Mucosa of descending colon (tissue), 3 donors: ENCODE data around the gene BCL2L15. TPM values are rescaled to one million over a fixed set of nuclear protein-coding genes. Genes with fewer than 3 reads are reported as not detected.

ENCODE experiments used
- ATAC-seq: fragments of 200-7000 bp; cut with Tn5 transposase; one replicate; pipeline ENCODE4 v1.9.1; 2020; ENCODE audit warnings: mild to moderate bottlenecking, moderate library complexity
- DNase-seq, 3 donors: peaks; one replicate each; pipeline ENCODE4 v3.0.0-alpha.2; 2020
- H3K36me3 ChIP-seq: fragments of 200-600 bp; one replicate; pipeline ENCODE4 v1.8.0; 2021; ENCODE audit warnings: low read depth, mild to moderate bottlenecking
- H3K4me1 ChIP-seq: fragments of 200-600 bp; one replicate; pipeline ENCODE4 v1.8.0; 2021; ENCODE audit warnings: low read depth, mild to moderate bottlenecking
- H3K4me3 ChIP-seq: fragments of 200-600 bp; one replicate; pipeline ENCODE4 v1.8.0; 2021; ENCODE audit warnings: mild to moderate bottlenecking
- H3K9me3 ChIP-seq: fragments of 200-600 bp; one replicate; pipeline ENCODE4 v1.8.0; 2021; ENCODE audit warnings: mild to moderate bottlenecking
- CTCF ChIP-seq: fragments of 200-600 bp; IDR thresholded peaks from one replicate; pipeline ENCODE4 v1.8.0; 2022; ENCODE audit warnings: antibody characterized with exemption, mild to moderate bottlenecking
- intact Hi-C, 2 donors: fragments of 100-400 bp; cut with DNase I in 1 of 2; cut with micrococcal nuclease in 1 of 2; formaldehyde crosslinking; loops; one replicate each; pipeline versions ENCODE4 v1.11.0 to v1.11.1; 2022; cut with DNase I, micrococcal nuclease
- total RNA-seq, 3 donors: library from RNA; stranded (reverse); fragmentation: NEBNext Ultra II Directional in 2 of 3; extraction: Animal tissue kit (Norgen Biotek cat#: 25700) in 2 of 3; gene quantifications; one replicate each; pipeline versions ENCODE4 v1.2.1 to v1.2.4, GENCODE V29; 2021 to 2023
- donor health status: DM: no; HTN: no; CAD: no; lungs with moderate emphysema.
- donor health status: DM: no; HTN: no; CAD: no.
- donor health status: DM: no; HTN: yes; CAD: no.

The BCL2L15 gene
- total RNA-seq, 3 donors from 2014 or later, result 72.4 to 197 (median 153) TPM

DNA sequence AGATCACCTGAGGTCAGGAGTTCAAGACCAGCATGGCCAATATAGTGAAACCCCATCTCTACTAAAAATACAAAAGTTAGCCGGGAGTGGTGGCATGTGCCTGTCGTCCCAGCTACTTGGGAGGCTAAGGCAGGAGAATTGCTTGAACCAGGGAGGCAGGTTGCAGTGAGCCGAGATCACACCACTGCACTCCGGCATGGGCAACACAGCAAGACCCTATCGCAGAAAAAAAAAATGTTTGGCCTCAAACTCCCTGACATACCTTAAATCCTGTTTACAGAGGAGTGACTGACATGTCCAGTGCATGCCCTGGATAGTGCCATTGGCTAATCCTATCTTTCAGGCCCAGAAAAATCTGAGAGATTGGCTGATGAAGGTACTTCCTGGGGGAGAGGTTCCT, 29.6 kb upstream of the BCL2L15 start:
- intact Hi-C loops, result no loop called here
- DNase-seq (no peak), ATAC-seq (no peak)
- no peaks in the 10 kb centered on the region for H3K4me1 ChIP-seq
- no peak overlapping the region for H3K4me3 ChIP-seq
- no peaks in the 10 kb centered on the region for H3K36me3 ChIP-seq
- H3K9me3 ChIP-seq, result no peaks in the 10 kb centered on the region
- no peak for TF ChIP-seq CTCF

DNA sequence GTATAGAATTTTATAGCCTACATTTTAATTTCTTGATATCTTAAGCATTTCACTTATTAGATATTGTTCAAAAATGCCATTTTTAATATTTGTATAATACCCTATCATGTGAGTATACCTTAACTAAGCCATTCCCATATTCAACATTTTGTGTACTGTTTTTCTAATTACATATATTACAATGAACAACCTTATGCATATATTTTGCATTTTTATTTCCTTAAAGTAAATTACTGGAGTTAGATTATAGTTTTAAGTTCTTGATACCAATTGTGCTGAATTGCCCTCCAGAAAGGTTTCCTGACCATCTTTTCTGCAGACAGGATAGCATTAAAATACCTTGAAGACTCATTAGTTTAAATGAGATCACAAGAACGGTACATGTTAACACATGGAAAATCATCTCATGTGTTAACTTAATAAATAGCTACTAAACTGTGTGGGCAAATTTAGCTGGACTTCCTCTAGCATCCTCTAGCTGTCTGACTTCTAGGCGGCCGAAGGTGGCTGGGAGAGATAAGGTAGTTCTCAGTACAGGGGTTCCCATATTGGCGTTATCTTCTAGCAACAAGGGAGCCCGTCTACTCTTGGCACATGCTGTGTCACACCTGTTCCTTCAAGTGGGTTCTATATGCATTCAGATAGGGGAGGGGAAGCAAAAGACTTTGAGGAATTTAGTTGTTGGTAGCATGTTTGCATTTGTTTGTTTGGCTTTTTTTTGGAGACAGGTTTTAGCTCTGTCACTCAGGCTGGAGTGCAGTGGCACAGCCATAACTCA, 26.7 kb upstream of the BCL2L15 start:
- TF ChIP-seq CTCF, result no peak
- ATAC-seq, result no peak
- Histone ChIP-seq H3K4me3 (no peak overlapping the region), H3K4me1 (no peaks in the 10 kb centered on the region), H3K36me3 (no peaks in the 10 kb centered on the region), H3K9me3 (no peaks in the 10 kb centered on the region)
- DNase-seq, result no peak
- intact Hi-C loops, result no loop called here

DNA sequence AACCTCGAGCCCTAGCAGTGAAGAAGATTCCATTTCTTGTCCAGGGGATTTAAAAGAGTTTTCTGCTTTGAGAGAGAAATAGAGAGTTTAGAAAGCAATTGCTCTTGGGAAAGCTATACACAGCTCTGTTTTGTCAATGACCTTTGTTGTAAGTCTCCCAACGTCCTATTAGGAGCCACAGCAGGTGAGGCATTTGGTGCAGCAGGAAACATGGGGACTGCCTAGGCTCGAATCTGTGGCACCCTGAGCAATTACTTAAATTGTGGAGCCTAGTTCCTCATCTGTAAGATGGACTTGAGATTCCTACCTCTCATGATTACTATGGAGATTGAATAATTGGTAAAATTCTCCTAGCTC, 25.9 kb upstream of the BCL2L15 start:
- H3K9me3 ChIP-seq, result no peaks in the 10 kb centered on the region
- no peak for DNase-seq
- no peak for ATAC-seq
- H3K36me3 ChIP-seq, result no peaks in the 10 kb centered on the region
- no peaks in the 10 kb centered on the region for H3K4me1 ChIP-seq
- H3K4me3 ChIP-seq, result no peak overlapping the region
- intact Hi-C loops, result no loop called here
- no peak for TF ChIP-seq CTCF

GRCh38 chr1:113912594-113913311, 25.4 kb upstream of the BCL2L15 start:
- Histone ChIP-seq H3K9me3 (no peaks in the 10 kb centered on the region), H3K4me1 (no peaks in the 10 kb centered on the region), H3K4me3 (no peak overlapping the region), H3K36me3 (no peaks in the 10 kb centered on the region)
- intact Hi-C loops, result no loop called here
- ATAC-seq, result peak; percentile 61
- DNase-seq, result no peak
- TF ChIP-seq CTCF, result no peak

DNA sequence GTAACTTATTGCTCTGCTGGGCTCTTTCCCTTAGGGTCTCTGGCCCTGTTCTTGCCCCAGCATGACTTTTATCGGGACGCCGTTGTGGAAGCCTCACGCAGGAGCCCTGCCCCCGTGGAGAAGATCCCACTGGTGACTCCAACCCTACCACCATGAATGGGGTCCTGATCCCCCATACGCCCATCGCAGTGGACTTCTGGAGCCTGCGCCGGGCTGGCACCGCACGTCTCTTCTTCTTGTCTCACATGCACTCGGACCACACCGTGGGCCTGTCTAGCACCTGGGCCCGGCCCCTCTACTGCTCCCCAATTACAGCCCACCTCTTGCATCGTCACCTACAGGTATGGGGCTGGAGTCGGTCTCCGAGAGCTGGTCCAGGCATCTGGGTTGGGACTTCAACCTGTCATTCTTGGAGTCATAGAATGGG, 18.1 kb upstream of the BCL2L15 start:
- peaks cover 48% of the 10 kb centered on the region for H3K4me1 ChIP-seq
- H3K9me3 ChIP-seq, result no peaks in the 10 kb centered on the region
- H3K36me3 ChIP-seq, result peaks cover 8% of the 10 kb centered on the region
- peak in 1 of 3 donors; percentile 74 for DNase-seq
- peak overlapping the region; percentile 54 for H3K4me3 ChIP-seq
- ATAC-seq, result no peak
- intact Hi-C loops, result no loop called here
- no peak for TF ChIP-seq CTCF
